Measurements from ENCODE around the gene DEK.
"Not testable (repeated sequence)": the region's sequence is repeated elsewhere in the genome, so short reads cannot be mapped to it uniquely, and the experiment has no call there.

Gene DEK
- total RNA-seq: 306 reads per million in 2 donors

GRCh38 chr6:18264219-18264922 is at the start of gene DEK:
Gene DEK, minus strand, starts transcription at chr6:18264530. Its CDS starts 543 bp downstream, at chr6:18263987.
- DNase-seq: peak; percentile 73

- DNase-seq: no peak
Measured at GRCh38 chr6:18312368-18312767, 48.0 kb upstream of the DEK start.

- DNase-seq: not testable (repeated sequence)
Measured at GRCh38 chr6:18310010-18310409, 45.7 kb upstream of the DEK start.

GRCh38 chr6:18309046-18309445 is 44.7 kb upstream of the DEK start:
- no peak for DNase-seq

GRCh38 chr6:18308070-18308735 is 43.9 kb upstream of the DEK start:
- no peak for DNase-seq

- DNase-seq: no peak
Measured at GRCh38 chr6:18306977-18307376, 42.6 kb upstream of the DEK start.

GRCh38 chr6:18302561-18303439 is 38.5 kb upstream of the DEK start:
- no peak for DNase-seq

GRCh38 chr6:18293076-18293904 is 29.0 kb upstream of the DEK start:
- no peak for DNase-seq

- DNase-seq: no peak
Measured at GRCh38 chr6:18289283-18289682, 25.0 kb upstream of the DEK start.

GRCh38 chr6:18284261-18284660 is 19.9 kb upstream of the DEK start:
- no peak for DNase-seq

GRCh38 chr6:18281564-18281963 is 17.2 kb upstream of the DEK start:
- DNase-seq: no peak

GRCh38 chr6:18280084-18280483 is 15.8 kb upstream of the DEK start:
- no peak for DNase-seq

- no peak for DNase-seq
Measured at GRCh38 chr6:18279422-18279821, 15.1 kb upstream of the DEK start.

- DNase-seq: no peak
Measured at GRCh38 chr6:18277237-18278006, 13.1 kb upstream of the DEK start.

GRCh38 chr6:18276610-18277236 is 12.4 kb upstream of the DEK start:
- no peak for DNase-seq

- DNase-seq: no peak
Measured at GRCh38 chr6:18270216-18270615, 5.9 kb upstream of the DEK start.

- DNase-seq: no peak
Measured at GRCh38 chr6:18269717-18270116, 5.4 kb upstream of the DEK start.

- DNase-seq: no peak
Measured at GRCh38 chr6:18269253-18269652, 4.9 kb upstream of the DEK start.

GRCh38 chr6:18268066-18268465 is 3.7 kb upstream of the DEK start:
- no peak for DNase-seq

GRCh38 chr6:18266523-18266912 is 2.2 kb upstream of the DEK start:
- DNase-seq: no peak

GRCh38 chr6:18265787-18266522 is 1.6 kb upstream of the DEK start:
- no peak for DNase-seq

Measured in activated gamma-delta T cell (primary cell).